AG04449 (cell line): Measurements from ENCODE around the gene PLEKHG4.

ENCODE experiments used
- CTCF ChIA-PET: fragments of 350-600 bp; formaldehyde crosslinking; extraction: SDS; loops from one replicate; lab custom pipeline; 2021; ENCODE audit warnings: antibody characterized with exemption; lab: Yijun Ruan, JAX
- POLR2A ChIA-PET: fragments of 400-600, 350-600 bp; formaldehyde crosslinking; extraction: SDS; loops from one replicate; lab custom pipeline; 2020; ENCODE audit warnings: antibody characterized with exemption, inconsistent platforms; lab: Yijun Ruan, JAX
- DNase-seq: peaks from one replicate; pipeline ENCODE4 v3.0.0-alpha.2; 2010; ENCODE audit warnings: low read depth, low spot score
- H3K4me3 ChIP-seq: 2 replicates; pipeline ENCODE4 v1.5.1; 2011; ENCODE audit warnings: low read depth, mild to moderate bottlenecking, control low read depth, low read length
- TF ChIP-seq, protein P1 (sequence below): IDR thresholded peaks from one replicate; pipeline ENCODE4 v1.5.1; 2011; ENCODE audit warnings: mild to moderate bottlenecking, moderate library complexity, low read length, control low read depth, inconsistent platforms; ENCODE audit not compliant: insufficient read depth; ENCODE audit errors: missing control alignments

The PLEKHG4 gene

GRCh38 chr16:67301080-67301782 lies 21.9 kb downstream of the PLEKHG4 start:
- ChIA-PET POLR2A (no interaction called here), CTCF (interaction anchor here (1.2 to 1.4 kb wide), 2 partner anchors 11 to 41 kb away, joined by 3 read pairs; no protein-coding TSS in a partner anchor)
- no peak overlapping the region for H3K4me3 ChIP-seq
- TF ChIP-seq, protein P1, sequence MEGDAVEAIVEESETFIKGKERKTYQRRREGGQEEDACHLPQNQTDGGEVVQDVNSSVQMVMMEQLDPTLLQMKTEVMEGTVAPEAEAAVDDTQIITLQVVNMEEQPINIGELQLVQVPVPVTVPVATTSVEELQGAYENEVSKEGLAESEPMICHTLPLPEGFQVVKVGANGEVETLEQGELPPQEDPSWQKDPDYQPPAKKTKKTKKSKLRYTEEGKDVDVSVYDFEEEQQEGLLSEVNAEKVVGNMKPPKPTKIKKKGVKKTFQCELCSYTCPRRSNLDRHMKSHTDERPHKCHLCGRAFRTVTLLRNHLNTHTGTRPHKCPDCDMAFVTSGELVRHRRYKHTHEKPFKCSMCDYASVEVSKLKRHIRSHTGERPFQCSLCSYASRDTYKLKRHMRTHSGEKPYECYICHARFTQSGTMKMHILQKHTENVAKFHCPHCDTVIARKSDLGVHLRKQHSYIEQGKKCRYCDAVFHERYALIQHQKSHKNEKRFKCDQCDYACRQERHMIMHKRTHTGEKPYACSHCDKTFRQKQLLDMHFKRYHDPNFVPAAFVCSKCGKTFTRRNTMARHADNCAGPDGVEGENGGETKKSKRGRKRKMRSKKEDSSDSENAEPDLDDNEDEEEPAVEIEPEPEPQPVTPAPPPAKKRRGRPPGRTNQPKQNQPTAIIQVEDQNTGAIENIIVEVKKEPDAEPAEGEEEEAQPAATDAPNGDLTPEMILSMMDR: no peak
- DNase-seq: no peak

DNA sequence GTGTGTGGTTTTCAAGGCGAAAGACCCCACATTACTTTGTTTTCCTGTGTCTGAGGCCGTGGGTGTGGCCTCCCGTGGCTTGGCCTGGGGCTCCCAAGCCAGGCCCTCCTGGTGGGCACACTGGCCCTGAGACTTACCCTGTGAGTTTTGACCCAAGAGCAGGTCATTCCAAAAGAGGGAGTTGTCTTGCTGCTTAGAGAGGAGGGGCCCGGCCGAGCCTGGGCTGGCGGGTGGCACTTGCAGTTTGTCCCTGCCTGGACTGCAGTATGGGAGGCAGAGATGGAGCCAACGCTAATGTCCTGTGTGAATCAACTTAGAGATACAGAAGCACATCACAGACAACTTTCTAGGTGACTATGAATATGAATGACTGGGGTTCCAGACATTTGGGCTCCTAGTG lies 22.7 kb downstream of the PLEKHG4 start:
- DNase-seq: no peak
- ChIA-PET CTCF (interaction anchor here (1.2 to 1.4 kb wide), 2 partner anchors 10 to 42 kb away, joined by 3 read pairs; no protein-coding TSS in a partner anchor), POLR2A (no interaction called here)
- H3K4me3 ChIP-seq: no peak overlapping the region
- TF ChIP-seq, protein P1: no peak

DNA sequence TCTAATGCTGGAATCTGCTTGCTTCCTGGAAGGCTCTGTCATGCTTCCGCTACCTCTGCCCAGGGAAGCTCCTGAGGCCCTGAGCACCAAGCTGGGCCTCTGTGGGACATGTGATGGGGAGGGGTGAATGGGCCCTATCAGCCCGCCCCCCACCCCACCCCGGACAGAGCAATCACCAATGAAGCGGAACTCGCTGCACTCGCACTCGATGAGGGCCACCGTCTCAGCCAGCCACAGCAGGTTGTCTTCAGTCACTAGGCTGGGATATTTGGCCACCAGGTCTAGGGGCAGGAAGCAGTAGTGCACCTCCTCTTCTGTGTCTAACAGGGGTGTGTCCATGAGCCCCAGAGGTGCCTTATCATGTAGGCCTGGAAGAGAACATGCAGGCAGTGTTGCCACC lies 23.6 kb downstream of the PLEKHG4 start:
- ChIA-PET CTCF (interaction anchor here (0.7 to 1.1 kb wide), 3 partner anchors 8 to 70 kb away, joined by 3 read pairs; no protein-coding TSS in a partner anchor), POLR2A (no interaction called here)
- H3K4me3 ChIP-seq: no peak overlapping the region
- TF ChIP-seq, protein P1: no peak
- no peak for DNase-seq

DNA sequence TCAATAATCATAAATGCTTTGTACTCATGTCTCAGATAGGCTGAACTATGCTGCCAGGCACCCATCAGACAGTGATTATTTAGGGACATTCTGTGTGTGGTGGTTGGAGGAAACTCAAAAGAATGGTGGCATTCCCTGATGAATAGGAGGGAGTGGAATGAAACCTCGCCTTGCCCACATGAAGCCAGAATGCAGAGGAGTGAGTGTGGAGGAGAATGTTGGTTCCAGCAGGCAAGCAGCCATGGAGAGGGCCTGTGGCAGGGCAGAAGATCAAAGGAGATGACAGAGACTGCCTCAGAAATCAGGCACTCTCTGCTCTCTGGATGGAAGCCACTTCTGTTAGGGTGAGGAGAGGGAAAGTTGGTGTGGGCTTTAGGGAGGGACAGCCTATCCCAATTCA lies 24.7 kb downstream of the PLEKHG4 start:
- DNase-seq: no peak
- TF ChIP-seq, protein P1: no peak
- H3K4me3 ChIP-seq: no peak overlapping the region
- ChIA-PET POLR2A (no interaction called here), CTCF (interaction anchor here (0.8 to 1.1 kb wide), 2 partner anchors 9 to 69 kb away, joined by 3 read pairs; no protein-coding TSS in a partner anchor)

GRCh38 chr16:67305216-67306071 lies 26.1 kb downstream of the PLEKHG4 start:
- TF ChIP-seq, protein P1: no peak
- ChIA-PET POLR2A (no interaction called here), CTCF (interaction anchor here (3.3 kb wide), 1 partner anchor 8 kb away, joined by 14 read pairs; no protein-coding TSS in a partner anchor)
- no peak overlapping the region for H3K4me3 ChIP-seq
- DNase-seq: no peak

GRCh38 chr16:67310561-67310960 lies 31.2 kb downstream of the PLEKHG4 start:
- DNase-seq: no peak
- ChIA-PET CTCF (interaction anchor here (1.0 to 1.5 kb wide), 2 partner anchors 50 to 106 kb away, joined by 3 to 5 read pairs; partner anchors contain the start of gene ZDHHC1), POLR2A (no interaction called here)
- H3K4me3 ChIP-seq: no peak overlapping the region
- TF ChIP-seq, protein P1: no peak
